ENCODE results near the gene PARD6G.

DNA sequence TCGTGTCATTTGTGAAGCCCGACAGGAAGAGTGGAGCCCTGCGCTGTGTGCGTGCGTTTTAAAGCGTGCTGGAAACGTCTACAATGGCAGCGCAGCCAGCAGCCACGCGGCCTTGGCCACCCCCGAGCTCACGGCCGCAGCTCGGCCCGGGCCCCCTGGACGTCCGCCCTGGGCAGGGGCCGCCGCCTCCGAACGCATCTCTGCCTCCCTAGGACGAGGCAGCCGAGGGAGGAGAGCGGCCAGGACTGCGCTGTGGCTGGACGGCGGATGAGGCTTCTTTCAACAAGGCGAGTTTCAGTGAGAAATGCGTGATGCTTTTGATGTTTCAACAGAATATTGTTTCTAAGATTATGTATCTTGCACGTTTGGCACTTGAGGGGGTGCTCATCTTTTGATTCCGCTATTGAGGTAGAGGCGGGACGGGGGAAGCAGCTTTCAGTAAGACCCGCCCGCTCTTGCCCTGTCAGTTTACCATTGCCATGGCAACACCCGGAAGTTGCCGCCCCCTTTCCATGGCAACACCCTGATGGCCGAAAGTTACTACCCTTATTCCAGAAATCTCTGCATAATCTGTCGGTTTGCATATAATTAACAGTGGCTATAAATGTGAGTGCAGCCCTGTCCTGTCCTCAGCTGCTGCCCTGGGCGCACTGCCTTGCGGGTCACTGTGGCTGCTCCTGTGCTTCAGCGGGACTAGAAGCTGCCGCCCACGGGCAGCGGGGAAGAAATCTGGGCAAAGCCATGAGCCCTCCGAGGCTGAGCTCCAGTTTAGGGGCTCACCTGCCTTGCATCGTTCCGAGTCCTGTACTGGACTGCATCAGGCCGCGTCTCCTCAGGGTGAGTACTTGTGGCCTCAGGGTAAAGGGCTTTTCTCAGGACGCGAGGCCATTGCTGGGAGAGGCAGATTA is 99.6 kb downstream of the PARD6G start:
- TF ChIP-seq EZH2 (IDR thresholded peaks at IDR 0.05; ENCODE audit: insufficient read depth, poor library complexity, severe bottlenecking) (no peak), EZH2phosphoT487 (IDR thresholded peaks at IDR 0.05; ENCODE audit: insufficient read depth, low read depth) (no peak)

All from GM23248 (cell line).